Stimulated activated naive CD8-positive, alpha-beta T cell treated with anti-CD3 and anti-CD28 coated beads, Interleukin-15, Interleukin-2, amounts not matched to agents 100 ng/mL and 50 ng/mL, for 24 hours (primary cell): ENCODE measurements around the gene PAPOLA.

Source experiments
- H3K27ac Mint-ChIP-seq: one replicate; pipeline ENCODE4 v1.8.0; 2021; ENCODE audit warnings: mild to moderate bottlenecking, mixed read lengths
- H3K27me3 Mint-ChIP-seq: one replicate; pipeline ENCODE4 v1.8.0; 2021; ENCODE audit warnings: mixed read lengths
- H3K36me3 Mint-ChIP-seq: one replicate; pipeline ENCODE4 v1.8.0; 2021; ENCODE audit warnings: low read depth, mixed read lengths
- H3K4me1 Mint-ChIP-seq: one replicate; pipeline ENCODE4 v1.8.0; 2021; ENCODE audit warnings: low read depth, mixed read lengths
- H3K4me3 Mint-ChIP-seq: one replicate; pipeline ENCODE4 v1.8.0; 2021; ENCODE audit warnings: mild to moderate bottlenecking, mixed read lengths
- H3K9me3 Mint-ChIP-seq: one replicate; pipeline ENCODE4 v1.8.0; 2021; ENCODE audit warnings: mixed read lengths

PAPOLA gene

GRCh38 chr14:96512122-96512521 is 9.9 kb downstream of the PAPOLA start:
- H3K36me3 Mint-ChIP-seq = no peaks in the 10 kb centered on the region
- H3K9me3 Mint-ChIP-seq = no peaks in the 10 kb centered on the region
- peaks cover 91% of the 10 kb centered on the region for H3K4me1 Mint-ChIP-seq
- H3K27ac Mint-ChIP-seq = no peak overlapping the region
- no peak overlapping the region for H3K4me3 Mint-ChIP-seq
- H3K27me3 Mint-ChIP-seq = no peaks in the 10 kb centered on the region

GRCh38 chr14:96512602-96513397 is 10.6 kb downstream of the PAPOLA start:
- no peak overlapping the region for H3K4me3 Mint-ChIP-seq
- no peaks in the 10 kb centered on the region for H3K9me3 Mint-ChIP-seq
- H3K36me3 Mint-ChIP-seq = no peaks in the 10 kb centered on the region
- H3K4me1 Mint-ChIP-seq = peaks cover 94% of the 10 kb centered on the region
- no peaks in the 10 kb centered on the region for H3K27me3 Mint-ChIP-seq
- no peak overlapping the region for H3K27ac Mint-ChIP-seq

DNA sequence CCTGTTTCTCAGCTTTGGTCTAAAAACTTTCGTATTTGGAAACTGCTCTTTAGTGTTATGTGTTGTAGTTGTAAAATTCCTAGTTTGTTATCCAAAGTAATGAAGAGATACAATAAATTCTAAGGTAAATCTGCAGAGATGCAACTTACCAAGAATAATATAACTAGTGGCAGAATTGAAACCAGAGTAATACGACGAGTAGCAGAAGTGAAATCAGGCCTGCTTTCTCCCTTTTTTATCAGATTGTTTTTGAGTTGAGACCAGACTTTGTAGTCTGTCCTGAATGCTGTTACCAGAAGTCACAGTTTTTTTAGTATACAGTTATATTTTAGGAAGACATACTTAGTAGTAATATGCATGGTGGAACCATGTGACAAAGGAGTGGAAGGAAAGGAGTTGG is 12.5 kb downstream of the PAPOLA start:
- Mint-ChIP-seq H3K27ac (no peak overlapping the region), H3K4me3 (no peak overlapping the region), H3K36me3 (peaks cover under 1% of the 10 kb centered on the region), H3K4me1 (peaks cover 81% of the 10 kb centered on the region), H3K9me3 (no peaks in the 10 kb centered on the region), H3K27me3 (no peaks in the 10 kb centered on the region)

- Mint-ChIP-seq H3K27me3 (no peaks in the 10 kb centered on the region), H3K9me3 (no peaks in the 10 kb centered on the region), H3K27ac (no peak overlapping the region)
Observed at GRCh38 chr14:96515731-96516130, 13.5 kb downstream of the PAPOLA start.

GRCh38 chr14:96516351-96516750 is 14.2 kb downstream of the PAPOLA start:
- Mint-ChIP-seq H3K27me3 (no peaks in the 10 kb centered on the region), H3K36me3 (peaks cover 15% of the 10 kb centered on the region), H3K4me3 (no peak overlapping the region), H3K9me3 (no peaks in the 10 kb centered on the region), H3K4me1 (peaks cover 70% of the 10 kb centered on the region), H3K27ac (peak overlapping the region; percentile 41)

More at GRCh38 chr14:96515731-96516130, 13.5 kb downstream of the PAPOLA start:
- H3K36me3 Mint-ChIP-seq = peaks cover 9% of the 10 kb centered on the region
- H3K4me3 Mint-ChIP-seq = no peak overlapping the region
- peaks cover 76% of the 10 kb centered on the region for H3K4me1 Mint-ChIP-seq

- Mint-ChIP-seq H3K36me3 (peaks cover 28% of the 10 kb centered on the region), H3K9me3 (no peaks in the 10 kb centered on the region), H3K4me3 (no peak overlapping the region), H3K4me1 (peaks cover 36% of the 10 kb centered on the region), H3K27me3 (no peaks in the 10 kb centered on the region), H3K27ac (no peak overlapping the region)
Observed at GRCh38 chr14:96519970-96520369, 17.8 kb downstream of the PAPOLA start.

GRCh38 chr14:96525452-96525851 is 23.3 kb downstream of the PAPOLA start:
- peaks cover 55% of the 10 kb centered on the region for H3K36me3 Mint-ChIP-seq
- no peak overlapping the region for H3K4me3 Mint-ChIP-seq
- no peak overlapping the region for H3K27ac Mint-ChIP-seq
- no peaks in the 10 kb centered on the region for H3K9me3 Mint-ChIP-seq
- no peaks in the 10 kb centered on the region for H3K27me3 Mint-ChIP-seq
- H3K4me1 Mint-ChIP-seq = no peaks in the 10 kb centered on the region

DNA sequence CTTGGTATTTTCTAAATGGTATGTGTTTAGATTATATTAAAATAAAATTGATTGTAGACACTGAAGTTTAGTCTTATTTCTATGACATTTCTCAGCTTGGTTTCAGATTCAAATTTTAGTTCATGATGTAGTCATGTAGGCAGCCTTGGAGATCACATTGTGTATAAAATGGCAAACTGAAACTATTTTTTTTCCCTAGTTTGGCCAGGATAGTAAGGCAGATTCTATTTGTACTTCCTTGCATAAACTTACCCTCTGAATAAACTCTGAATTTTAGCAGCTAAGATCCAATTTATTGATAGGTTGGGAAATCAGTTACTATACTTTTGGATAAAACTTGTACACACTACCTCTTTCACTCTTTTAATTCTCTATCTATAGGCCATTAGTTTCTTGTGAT is 30.4 kb downstream of the PAPOLA start:
- Mint-ChIP-seq H3K4me1 (peaks cover 12% of the 10 kb centered on the region), H3K27ac (no peak overlapping the region), H3K9me3 (no peaks in the 10 kb centered on the region), H3K27me3 (no peaks in the 10 kb centered on the region), H3K4me3 (no peak overlapping the region), H3K36me3 (peaks cover 56% of the 10 kb centered on the region)

DNA sequence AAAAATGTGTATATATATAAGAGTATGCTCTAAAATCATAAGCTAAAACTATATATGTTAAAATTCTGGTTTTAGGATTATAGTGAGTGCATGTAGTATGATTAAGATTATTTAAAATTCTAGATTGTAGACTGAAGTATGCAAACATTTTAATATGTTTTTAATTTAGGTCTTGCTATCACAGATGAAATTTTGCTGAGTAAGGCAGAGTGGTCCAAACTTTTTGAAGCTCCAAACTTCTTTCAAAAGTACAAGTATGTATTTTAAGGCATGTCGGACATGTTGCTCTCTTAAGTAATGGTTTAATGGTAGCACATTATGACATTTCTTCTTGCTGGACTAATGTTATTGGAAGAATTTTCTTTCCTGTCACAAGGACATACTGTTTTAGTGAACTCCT is 34.6 kb downstream of the PAPOLA start:
- H3K9me3 Mint-ChIP-seq = no peaks in the 10 kb centered on the region
- H3K4me3 Mint-ChIP-seq = no peak overlapping the region
- H3K4me1 Mint-ChIP-seq = peaks cover 29% of the 10 kb centered on the region
- H3K27me3 Mint-ChIP-seq = no peaks in the 10 kb centered on the region
- peak overlapping the region; percentile 76 for H3K27ac Mint-ChIP-seq
- peaks cover 59% of the 10 kb centered on the region for H3K36me3 Mint-ChIP-seq

- Mint-ChIP-seq H3K27ac (peak overlapping the region; percentile 65), H3K4me1 (peaks cover 29% of the 10 kb centered on the region), H3K36me3 (peaks cover 59% of the 10 kb centered on the region), H3K27me3 (no peaks in the 10 kb centered on the region), H3K4me3 (no peak overlapping the region), H3K9me3 (no peaks in the 10 kb centered on the region)
Observed at GRCh38 chr14:96538097-96538989, 36.2 kb downstream of the PAPOLA start.

GRCh38 chr14:96538990-96539317 is 36.8 kb downstream of the PAPOLA start:
- Mint-ChIP-seq H3K4me1 (peaks cover 29% of the 10 kb centered on the region), H3K27ac (peak overlapping the region; percentile 65), H3K4me3 (no peak overlapping the region), H3K36me3 (peaks cover 60% of the 10 kb centered on the region), H3K9me3 (no peaks in the 10 kb centered on the region), H3K27me3 (no peaks in the 10 kb centered on the region)

- Mint-ChIP-seq H3K9me3 (no peaks in the 10 kb centered on the region), H3K27me3 (no peaks in the 10 kb centered on the region), H3K36me3 (peaks cover 76% of the 10 kb centered on the region), H3K4me3 (no peak overlapping the region), H3K4me1 (peaks cover 7% of the 10 kb centered on the region), H3K27ac (peak overlapping the region; percentile 37)
Observed at GRCh38 chr14:96554315-96554910, 52.2 kb downstream of the PAPOLA start.

- Mint-ChIP-seq H3K4me3 (no peak overlapping the region), H3K36me3 (peaks cover 77% of the 10 kb centered on the region), H3K4me1 (peaks cover 1% of the 10 kb centered on the region), H3K27me3 (no peaks in the 10 kb centered on the region), H3K9me3 (no peaks in the 10 kb centered on the region), H3K27ac (no peak overlapping the region)
Observed at GRCh38 chr14:96559571-96559970, 57.4 kb downstream of the PAPOLA start.

DNA sequence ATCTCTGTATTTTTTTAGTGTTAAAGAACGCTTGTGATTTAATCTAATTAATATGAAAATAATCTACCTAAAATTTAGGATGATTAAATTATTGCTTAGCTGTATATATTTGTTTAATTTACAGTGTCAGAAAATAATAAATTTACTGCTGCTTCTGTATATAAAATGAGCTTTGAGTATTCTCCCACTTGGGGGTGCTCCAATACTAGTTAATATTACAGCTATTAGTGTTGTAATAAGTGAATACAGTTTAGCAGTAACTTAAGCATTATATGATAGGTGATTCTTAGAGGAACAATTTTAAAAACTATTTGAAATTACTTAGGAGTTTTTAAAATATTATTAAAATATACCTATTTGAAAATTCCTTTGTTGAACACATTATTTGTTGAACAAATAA is 62.2 kb downstream of the PAPOLA start:
- no peaks in the 10 kb centered on the region for H3K4me1 Mint-ChIP-seq
- no peaks in the 10 kb centered on the region for H3K9me3 Mint-ChIP-seq
- H3K36me3 Mint-ChIP-seq = peaks cover 79% of the 10 kb centered on the region
- no peaks in the 10 kb centered on the region for H3K27me3 Mint-ChIP-seq
- no peak overlapping the region for H3K4me3 Mint-ChIP-seq
- no peak overlapping the region for H3K27ac Mint-ChIP-seq

GRCh38 chr14:96565811-96566210 is 63.6 kb downstream of the PAPOLA start:
- H3K9me3 Mint-ChIP-seq = no peaks in the 10 kb centered on the region
- peaks cover 74% of the 10 kb centered on the region for H3K36me3 Mint-ChIP-seq
- H3K27ac Mint-ChIP-seq = no peak overlapping the region
- H3K4me3 Mint-ChIP-seq = no peak overlapping the region
- no peaks in the 10 kb centered on the region for H3K4me1 Mint-ChIP-seq
- no peaks in the 10 kb centered on the region for H3K27me3 Mint-ChIP-seq
